Suprapubic skin (tissue), 4 donors: Measurements from ENCODE around the gene SLC39A2. TPM values are rescaled to one million over a fixed set of nuclear protein-coding genes. Genes with fewer than 3 reads are reported as not detected.
A peak's percentile ranks its signal among the peaks of the same experiment; 100 is the strongest.
"Not testable (repeated sequence)": the region's sequence is repeated elsewhere in the genome, so short reads cannot be mapped to it uniquely, and the experiment has no call there.

ENCODE experiments used
- DNase-seq, 2 donors: peaks; one replicate each; pipeline ENCODE4 v3.0.0-alpha.2; 2019; ENCODE audit warnings: low spot score in 2 of 2
- H3K27ac ChIP-seq: fragments of 200-600 bp; sonication (generic); one replicate; pipeline ENCODE4 v1.5.1; 2019
- H3K27me3 ChIP-seq: fragments of 200-600 bp; sonication (generic); one replicate; pipeline ENCODE4 v1.5.1; 2019
- H3K36me3 ChIP-seq: fragments of 200-600 bp; sonication (generic); one replicate; pipeline ENCODE4 v1.5.1; 2019
- H3K4me1 ChIP-seq: fragments of 200-600 bp; sonication (generic); one replicate; pipeline ENCODE4 v1.5.1; 2019
- H3K4me3 ChIP-seq: fragments of 200-600 bp; sonication (generic); one replicate; pipeline ENCODE4 v1.5.1; 2019; ENCODE audit warnings: mild to moderate bottlenecking
- H3K9me3 ChIP-seq: fragments of 200-600 bp; sonication (generic); one replicate; pipeline ENCODE4 v1.5.1; 2019
- EP300 ChIP-seq: sonication (generic); formaldehyde crosslinking; IDR thresholded peaks from one replicate; pipeline ENCODE4 v1.6.1; 2017; ENCODE audit warnings: antibody characterized with exemption
- POLR2A ChIP-seq, 2 donors: fragments of 450-650 bp; IDR thresholded peaks; one replicate each; pipeline ENCODE4 v1.6.1; 2017; ENCODE audit warnings: antibody characterized with exemption in 2 of 2, mild to moderate bottlenecking in 2 of 2, moderate library complexity in 2 of 2
- POLR2AphosphoS5 ChIP-seq, 3 donors: sonication (generic); formaldehyde crosslinking; IDR thresholded peaks; one replicate each; pipeline ENCODE4 v1.6.1; 2017; ENCODE audit warnings: antibody characterized with exemption in 3 of 3
- WGBS: methylation state at CpG from one replicate; pipeline ENCODE4 v1.1.5; 2018; 5-methylcytosine and 5-hydroxymethylcytosine counted together
- total RNA-seq, 4 donors: library from RNA; depleted of rRNA; stranded (reverse); fragments of >200 nt; gene quantifications; one replicate each; pipeline ENCODE4 v1.1.0, GENCODE V29; 2016
- TF ChIP-seq, protein P1 (sequence below), 2 donors: fragments of 200-600 bp in 1 of 2; fragments of 450-650 bp in 1 of 2; sonication (generic) in 1 of 2; IDR thresholded peaks; one replicate each; pipeline ENCODE4 v1.5.1; 2016 to 2019; ENCODE audit warnings: antibody characterized with exemption in 2 of 2, mild to moderate bottlenecking in 1 of 2, moderate library complexity in 1 of 2

SLC39A2 gene
- total RNA-seq, 4 donors from 2014 or later = 5.1 to 46.7 (median 33.7) TPM

DNA sequence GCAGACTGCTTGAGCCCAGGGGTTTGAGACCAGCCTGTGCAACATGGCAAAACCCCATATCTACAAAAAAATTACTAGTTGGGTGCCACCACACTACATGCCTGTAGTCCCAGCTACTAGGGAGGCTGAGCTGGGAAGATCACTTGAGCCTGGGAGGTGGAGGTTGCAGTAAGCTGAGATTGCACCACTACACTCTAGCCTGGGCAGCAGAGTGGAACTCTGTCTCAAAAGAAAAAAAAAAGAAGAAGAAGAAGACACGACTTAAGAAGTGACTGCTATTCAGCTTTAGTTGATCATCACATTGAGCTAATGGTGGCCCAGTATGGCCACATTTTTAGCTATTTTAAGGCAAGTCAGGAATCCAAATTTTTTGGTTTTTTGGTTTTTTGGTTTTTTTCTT, 18.2 kb upstream of the SLC39A2 start:
- TF ChIP-seq EP300 = no peak
- TF ChIP-seq POLR2A (IDR thresholded peaks at IDR 0.05) = no peak
- TF ChIP-seq, protein P1, sequence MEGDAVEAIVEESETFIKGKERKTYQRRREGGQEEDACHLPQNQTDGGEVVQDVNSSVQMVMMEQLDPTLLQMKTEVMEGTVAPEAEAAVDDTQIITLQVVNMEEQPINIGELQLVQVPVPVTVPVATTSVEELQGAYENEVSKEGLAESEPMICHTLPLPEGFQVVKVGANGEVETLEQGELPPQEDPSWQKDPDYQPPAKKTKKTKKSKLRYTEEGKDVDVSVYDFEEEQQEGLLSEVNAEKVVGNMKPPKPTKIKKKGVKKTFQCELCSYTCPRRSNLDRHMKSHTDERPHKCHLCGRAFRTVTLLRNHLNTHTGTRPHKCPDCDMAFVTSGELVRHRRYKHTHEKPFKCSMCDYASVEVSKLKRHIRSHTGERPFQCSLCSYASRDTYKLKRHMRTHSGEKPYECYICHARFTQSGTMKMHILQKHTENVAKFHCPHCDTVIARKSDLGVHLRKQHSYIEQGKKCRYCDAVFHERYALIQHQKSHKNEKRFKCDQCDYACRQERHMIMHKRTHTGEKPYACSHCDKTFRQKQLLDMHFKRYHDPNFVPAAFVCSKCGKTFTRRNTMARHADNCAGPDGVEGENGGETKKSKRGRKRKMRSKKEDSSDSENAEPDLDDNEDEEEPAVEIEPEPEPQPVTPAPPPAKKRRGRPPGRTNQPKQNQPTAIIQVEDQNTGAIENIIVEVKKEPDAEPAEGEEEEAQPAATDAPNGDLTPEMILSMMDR (IDR thresholded peaks at IDR 0.05) = no peak
- TF ChIP-seq POLR2AphosphoS5 (IDR thresholded peaks at IDR 0.05) = no peak
- Histone ChIP-seq H3K9me3 (no peaks in the 10 kb centered on the region), H3K27me3 (no peaks in the 10 kb centered on the region), H3K27ac (no peak overlapping the region), H3K4me1 (peaks cover under 1% of the 10 kb centered on the region), H3K36me3 (no peaks in the 10 kb centered on the region), H3K4me3 (no peak overlapping the region)
- no peak for DNase-seq
- 83% methylated on average over 1 of the region's 1 CpG for WGBS

DNA sequence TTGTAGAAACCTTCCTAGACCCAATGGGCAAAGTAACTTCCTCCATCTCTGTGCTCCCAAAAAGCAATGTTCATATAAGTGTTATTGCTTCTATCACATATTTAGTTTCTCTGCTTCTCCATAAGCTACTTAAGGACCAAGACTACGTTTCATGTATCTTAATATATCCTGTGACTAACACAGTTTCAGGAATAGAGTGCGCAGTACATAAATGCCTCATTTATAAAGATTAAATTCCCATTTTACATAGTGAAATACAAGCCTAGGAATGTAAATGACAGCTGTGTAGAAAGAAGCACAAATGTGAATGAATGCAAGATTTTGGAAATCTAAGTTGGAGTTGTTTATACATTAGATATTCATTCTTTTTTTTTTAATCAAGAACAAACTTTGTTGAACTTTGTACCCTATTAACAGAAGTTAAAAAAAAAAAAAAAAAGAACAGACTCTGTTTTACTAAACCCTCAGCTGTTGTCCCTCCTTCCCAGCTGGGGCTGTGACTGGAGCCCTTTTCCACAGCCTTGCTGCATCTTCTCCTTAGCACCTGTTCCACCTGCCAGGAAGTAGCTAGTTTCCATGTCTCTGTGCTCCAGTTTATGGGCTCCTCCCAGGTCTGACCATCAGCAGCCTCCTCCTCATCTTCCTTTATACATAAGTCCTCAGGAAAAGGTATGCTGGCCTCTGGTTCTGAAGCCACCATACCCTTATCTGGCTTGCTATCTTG, 16.3 kb upstream of the SLC39A2 start:
- TF ChIP-seq POLR2A (IDR thresholded peaks at IDR 0.05) (no peak), POLR2AphosphoS5 (IDR thresholded peaks at IDR 0.05) (no peak), EP300 (no peak)
- TF ChIP-seq, protein P1 (IDR thresholded peaks at IDR 0.05) = no peak
- DNase-seq = no peak
- Histone ChIP-seq H3K9me3 (no peaks in the 10 kb centered on the region), H3K4me1 (peaks cover 17% of the 10 kb centered on the region), H3K4me3 (no peak overlapping the region), H3K36me3 (no peaks in the 10 kb centered on the region), H3K27me3 (no peaks in the 10 kb centered on the region), H3K27ac (no peak overlapping the region)
- 74% methylated on average over 2 of the region's 2 CpGs for WGBS

- DNase-seq, H3K36me3 ChIP-seq, H3K4me3 ChIP-seq, H3K9me3 ChIP-seq, H3K27me3 ChIP-seq, H3K27ac ChIP-seq: not testable (repeated sequence)
- WGBS = 92% methylated on average over 4 of the region's 4 CpGs
- peaks cover 35% of the 10 kb centered on the region for H3K4me1 ChIP-seq
Observed at GRCh38 chr14:20985650-20986049, 13.4 kb upstream of the SLC39A2 start.

GRCh38 chr14:20986811-20987210, 12.3 kb upstream of the SLC39A2 start:
- H3K4me1 ChIP-seq = peaks cover 46% of the 10 kb centered on the region
- no peaks in the 10 kb centered on the region for H3K9me3 ChIP-seq
- no peak for TF ChIP-seq EP300
- TF ChIP-seq, protein P1 (IDR thresholded peaks at IDR 0.05) = no peak
- TF ChIP-seq POLR2A (IDR thresholded peaks at IDR 0.05) = no peak
- TF ChIP-seq POLR2AphosphoS5 (IDR thresholded peaks at IDR 0.05) = no peak
- no peak overlapping the region for H3K4me3 ChIP-seq
- no peaks in the 10 kb centered on the region for H3K27me3 ChIP-seq
- no peaks in the 10 kb centered on the region for H3K36me3 ChIP-seq
- no peak for DNase-seq
- H3K27ac ChIP-seq = peak overlapping the region; percentile 52
- WGBS = 18% methylated on average over 2 of the region's 2 CpGs

- Histone ChIP-seq H3K27ac (peak overlapping the region; percentile 89), H3K4me3 (peak overlapping the region; percentile 78), H3K36me3 (peaks cover 18% of the 10 kb centered on the region), H3K27me3 (no peaks in the 10 kb centered on the region), H3K4me1 (peaks cover 51% of the 10 kb centered on the region), H3K9me3 (no peaks in the 10 kb centered on the region)
- 83% methylated on average over 15 of the region's 15 CpGs for WGBS
- no peak for TF ChIP-seq EP300
- no peak for TF ChIP-seq POLR2AphosphoS5 (IDR thresholded peaks at IDR 0.05)
- TF ChIP-seq, protein P1 (IDR thresholded peaks at IDR 0.05) = no peak
- TF ChIP-seq POLR2A (IDR thresholded peaks at IDR 0.05) = no peak
- no peak for DNase-seq
Observed at GRCh38 chr14:20988717-20989470, 10.2 kb upstream of the SLC39A2 start.
